Spleen (tissue), 13 donors: ENCODE results near the gene FOXI3. TPM values are rescaled to one million over a fixed set of nuclear protein-coding genes. Genes with fewer than 3 reads are reported as not detected.

Source experiments
- DNase-seq: peaks from one replicate; pipeline ENCODE4 v3.0.0-alpha.2; 2020
- H3K27ac ChIP-seq, 8 donors: fragments of 200-600 bp; sonication (generic) in 7 of 8; 1 replicate in 4 of 8; 2 replicates in 4 of 8; pipeline versions ENCODE4 v1.5.0 to v1.8.0; 2016 to 2021; ENCODE audit warnings: inconsistent platforms in 4 of 8, mild to moderate bottlenecking in 4 of 8, moderate library complexity in 1 of 8
- H3K27me3 ChIP-seq, 7 donors: fragments of 200-600 bp; sonication (generic) in 6 of 7; replicated peaks in 1 of 7; 1 replicate in 4 of 7; 2 replicates in 3 of 7; pipeline versions ENCODE4 v1.5.0 to v1.8.0; 2016 to 2021; ENCODE audit warnings: inconsistent platforms in 3 of 7, mild to moderate bottlenecking in 1 of 7
- H3K36me3 ChIP-seq, 6 donors: fragments of 200-600 bp; sonication (generic) in 5 of 6; 1 replicate in 4 of 6; 2 replicates in 2 of 6; pipeline versions ENCODE4 v1.5.0 to v1.8.0; 2016 to 2021; ENCODE audit warnings: inconsistent platforms in 2 of 6
- H3K4me1 ChIP-seq, 6 donors: fragments of 200-600 bp; sonication (generic) in 5 of 6; 1 replicate in 3 of 6; 2 replicates in 3 of 6; pipeline versions ENCODE4 v1.5.0 to v1.8.0; 2016 to 2021; ENCODE audit warnings: inconsistent platforms in 3 of 6
- H3K4me3 ChIP-seq, 8 donors: fragments of 200-600 bp; sonication (generic) in 7 of 8; 1 replicate in 4 of 8; 2 replicates in 4 of 8; pipeline versions ENCODE4 v1.5.0 to v1.8.0; 2016 to 2021; ENCODE audit warnings: inconsistent platforms in 4 of 8, mild to moderate bottlenecking in 4 of 8, moderate library complexity in 2 of 8
- H3K9me3 ChIP-seq, 8 donors: fragments of 200-600 bp; sonication (generic) in 7 of 8; 1 replicate in 4 of 8; 2 replicates in 4 of 8; pipeline versions ENCODE4 v1.5.0 to v1.8.0; 2016 to 2021; ENCODE audit warnings: inconsistent platforms in 4 of 8
- CTCF ChIP-seq, 11 experiments: fragments of 200-600 bp in 7 of 11; fragments of 450-650 bp in 4 of 11; sonication (generic) in 4 of 11; IDR thresholded peaks in 8 of 11; conservative IDR thresholded peaks in 3 of 11; 1 replicate in 7 of 11; 2 replicates in 4 of 11; pipeline versions ENCODE4 v1.4.0 to v1.8.0; 2016 to 2021; ENCODE audit warnings: antibody characterized with exemption in 11 of 11, inconsistent platforms in 4 of 11, mild to moderate bottlenecking in 1 of 11
- POLR2A ChIP-seq, 3 donors: fragments of 450-650 bp; IDR thresholded peaks; one replicate each; pipeline ENCODE4 v1.5.1; 2017; ENCODE audit warnings: antibody characterized with exemption in 3 of 3, mild to moderate bottlenecking in 1 of 3
- POLR2AphosphoS5 ChIP-seq, 3 donors: sonication (generic); formaldehyde crosslinking; IDR thresholded peaks; one replicate each; pipeline ENCODE4 v1.5.1; 2017; ENCODE audit warnings: antibody characterized with exemption in 3 of 3
- WGBS, 5 donors: extraction: QIAGEN DNeasy Blood & Tissue Kit in 3 of 5; methylation state at CpG; one replicate each; pipeline versions ENCODE4 v1.1.5 to v1.1.7; 2013 to 2018; 5-methylcytosine and 5-hydroxymethylcytosine counted together
- intact Hi-C: fragments of 100-400 bp; cut with DNase I; formaldehyde crosslinking; loops from one replicate; pipeline ENCODE4 v1.15.0; 2023; ENCODE audit warnings: low total_unique reads
- long read RNA-seq, 2 donors: transcript quantifications; one replicate each; lab custom pipeline, GENCODE V29; 2026
- polyA plus RNA-seq, 3 donors: library from polyadenylated mRNA; stranded (reverse); fragments of 200-250 nt; gene quantifications; one replicate each; pipeline ENCODE4 v1.2.1, GENCODE V29; 2013
- total RNA-seq, 7 donors: library from RNA; depleted of rRNA in 3 of 7; stranded (reverse); fragments of >200 nt in 3 of 7; fragmentation: NEBNext Ultra II Directional in 4 of 7; extraction: Animal tissue kit (Norgen Biotek cat#: 25700) in 4 of 7; gene quantifications; one replicate each; pipeline versions ENCODE4 v1.1.0 to v1.2.1, GENCODE V29; 2016 to 2021
- donor health status: healthy with polysubstance abuse.
- donor health status: DM: no; HTN: no; CAD: no; lungs with moderate emphysema.
- donor health status: DM: no; HTN: no; CAD: no.
- donor health status: Bipolar disorder and iron deficiency.
- donor health status: healthy.
- donor health status: DM: no; HTN: no; CAD: no.
- donor health status: DM: yes; HTN: yes; CAD: no.

The FOXI3 gene
- not detected for total RNA-seq
- polyA plus RNA-seq = not detected
- long read RNA-seq, donor 1 = 0 reads
- long read RNA-seq, donor 2 = 0 reads

- Histone ChIP-seq H3K27me3 (peaks cover 0 to 99% (median 80%) of the 10 kb centered on the region in 7 donors), H3K9me3 (no peaks in the 10 kb centered on the region), H3K4me1 (peaks cover 0 to 18% (median 12%) of the 10 kb centered on the region in 6 donors), H3K4me3 (peak within 1 kb of the TSS in 7 of 8 donors; percentile 22 to 71 (median 38)), H3K27ac (no peak within 1 kb of the TSS), H3K36me3 (no peaks in the 10 kb centered on the region)
- no peak for TF ChIP-seq POLR2AphosphoS5 (IDR thresholded peaks at IDR 0.05)
- no peak for TF ChIP-seq POLR2A (IDR thresholded peaks at IDR 0.05)
- no peak for TF ChIP-seq CTCF (IDR thresholded peaks at IDR 0.05 in 8 of 11, conservative IDR thresholded peaks at IDR 0.05 in 3 of 11)
- 0 to 3% (median 0%) methylated on average over 2 to 48 of the region's 48 CpGs for WGBS, 5 donors
- DNase-seq = no peak
- intact Hi-C loops = no loop called here
Measured at GRCh38 chr2:88452565-88452905, at the start of gene FOXI3. Gene FOXI3, minus strand, starts transcription at chr2:88452693. Its CDS starts 158 bp downstream, at chr2:88452535.

- no peak for DNase-seq
- peaks cover 0 to 11% (median 0%) of the 10 kb centered on the region in 7 donors for H3K27me3 ChIP-seq
- intact Hi-C loops = no loop called here
- H3K4me1 ChIP-seq = no peaks in the 10 kb centered on the region
- no peak overlapping the region for H3K4me3 ChIP-seq
- H3K36me3 ChIP-seq = no peaks in the 10 kb centered on the region
- 88 to 96% (median 91%) methylated on average over 2 of the region's 2 CpGs for WGBS, 5 donors
- no peak overlapping the region for H3K27ac ChIP-seq
- no peak for TF ChIP-seq POLR2A (IDR thresholded peaks at IDR 0.05)
- no peak for TF ChIP-seq POLR2AphosphoS5 (IDR thresholded peaks at IDR 0.05)
- no peak for TF ChIP-seq CTCF (IDR thresholded peaks at IDR 0.05 in 8 of 11, conservative IDR thresholded peaks at IDR 0.05 in 3 of 11)
- peaks cover 0 to 17% (median 0%) of the 10 kb centered on the region in 8 donors for H3K9me3 ChIP-seq
Measured at GRCh38 chr2:88500691-88501090, 48.2 kb upstream of the FOXI3 start.

GRCh38 chr2:88499204-88499603 is 46.7 kb upstream of the FOXI3 start:
- WGBS, 5 donors = 27 to 39% (median 37%) methylated on average over 1 of the region's 1 CpG
- peaks cover 0 to 17% (median 0%) of the 10 kb centered on the region in 8 donors for H3K9me3 ChIP-seq
- intact Hi-C loops = no loop called here

DNA sequence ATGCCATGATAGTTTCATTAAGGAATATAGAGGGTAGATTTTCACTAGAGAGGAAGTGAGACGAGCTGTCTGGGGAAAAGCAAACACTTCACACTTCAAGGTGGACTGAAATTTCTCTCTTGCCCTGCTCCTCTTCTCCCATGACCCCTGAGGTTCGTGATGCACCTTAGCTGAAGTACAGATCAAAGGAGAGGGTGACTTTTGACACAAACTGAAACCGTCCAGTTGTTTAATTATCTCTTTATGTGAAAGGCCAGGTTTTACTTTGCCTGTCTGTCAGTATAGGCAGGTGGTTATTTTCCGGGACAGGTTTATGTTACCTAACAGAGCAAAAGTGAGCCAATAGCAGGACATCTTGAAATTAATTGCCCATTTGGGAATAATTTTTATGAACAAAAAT is 41.0 kb upstream of the FOXI3 start:
- H3K36me3 ChIP-seq = no peaks in the 10 kb centered on the region
- no peak for TF ChIP-seq POLR2A (IDR thresholded peaks at IDR 0.05)
- no peak for TF ChIP-seq POLR2AphosphoS5 (IDR thresholded peaks at IDR 0.05)
- TF ChIP-seq CTCF (IDR thresholded peaks at IDR 0.05 in 8 of 11, conservative IDR thresholded peaks at IDR 0.05 in 3 of 11) = no peak
- no peak for DNase-seq
- no peaks in the 10 kb centered on the region for H3K27me3 ChIP-seq
- no peaks in the 10 kb centered on the region for H3K4me1 ChIP-seq
- WGBS, 5 donors = 42 to 65% (median 62%) methylated on average over 4 of the region's 4 CpGs
- intact Hi-C loops = no loop called here
- no peak overlapping the region for H3K4me3 ChIP-seq
- no peaks in the 10 kb centered on the region for H3K9me3 ChIP-seq
- H3K27ac ChIP-seq = no peak overlapping the region

More at GRCh38 chr2:88499204-88499603, 46.7 kb upstream of the FOXI3 start:
- Histone ChIP-seq H3K27ac (no peak overlapping the region), H3K4me3 (no peak overlapping the region), H3K4me1 (no peaks in the 10 kb centered on the region), H3K36me3 (no peaks in the 10 kb centered on the region), H3K27me3 (peaks cover 0 to 11% (median 0%) of the 10 kb centered on the region in 7 donors)
- no peak for DNase-seq
- TF ChIP-seq POLR2A (IDR thresholded peaks at IDR 0.05) (no peak), CTCF (IDR thresholded peaks at IDR 0.05 in 8 of 11, conservative IDR thresholded peaks at IDR 0.05 in 3 of 11) (no peak), POLR2AphosphoS5 (IDR thresholded peaks at IDR 0.05) (no peak)
